GM12878 (cell line): ENCODE results near the gene TRABD2B. TPM values are rescaled to one million over a fixed set of nuclear protein-coding genes. Genes with fewer than 3 reads are reported as not detected.

Experiments used
- ATAC-seq: fragments of 200-7000 bp; cut with Tn5 transposase; 3 replicates; pipeline ENCODE4 v1.9.1; 2020; ENCODE audit warnings: mild to moderate bottlenecking, moderate library complexity
- BruUV-seq: library from RNA; stranded (reverse); fragments of 400-500 nt; replicated peaks from 2 replicates; lab custom pipeline; 2021; lab: Mats Ljungman, UMichigan
- CTCF ChIA-PET: fragments of 300-600 bp; sonication (Branson Sonifier 250); formaldehyde crosslinking; extraction: SDS; loops from one replicate; lab custom pipeline; 2021; ENCODE audit warnings: inconsistent platforms; lab: Yijun Ruan, JAX
- POLR2A ChIA-PET: fragments of 350-600 bp; formaldehyde crosslinking; extraction: SDS; loops from one replicate; lab custom pipeline; 2021; ENCODE audit warnings: inconsistent platforms; lab: Charles Lee
- RAD21 ChIA-PET: fragments of 300-600 bp; sonication (Branson Sonifier 250); formaldehyde crosslinking; loops from one replicate; lab custom pipeline; 2023; ENCODE audit warnings: antibody characterized with exemption; ENCODE audit not compliant: unreplicated experiment; lab: Charles Lee
- SMC1A ChIA-PET: fragments of 300-600 bp; sonication (Branson Sonifier 250); formaldehyde crosslinking; loops from one replicate; lab custom pipeline; 2023; ENCODE audit not compliant: unreplicated experiment, uncharacterized antibody; lab: Charles Lee
- DNase-seq: peaks from one replicate; pipeline ENCODE4 v3.0.0-alpha.2; 2011; ENCODE audit warnings: low read depth, low spot score
- FAIRE-seq: peaks from 3 replicates; lab custom pipeline; 2011; peaks lifted over from hg19 to GRCh38; lab: Jason Lieb, UNC
- H2AFZ ChIP-seq: 2 replicates; pipeline ENCODE4 v1.6.0; 2011; ENCODE audit warnings: low read depth, low read length, control low read depth; ENCODE audit not compliant: control insufficient read depth
- H3K27ac ChIP-seq: 2 replicates; pipeline ENCODE4 v1.5.1; 2011; ENCODE audit warnings: control low read depth; ENCODE audit not compliant: control insufficient read depth, insufficient read depth
- H3K27me3 ChIP-seq, 2 experiments: replicated peaks in 1 of 2; 2 replicates each; pipeline versions ENCODE4 v1.6.0 to v1.6.1; 2011; ENCODE audit warnings: low read length in 1 of 2; ENCODE audit not compliant: control insufficient read depth in 2 of 2, insufficient read depth in 2 of 2
- H3K36me3 ChIP-seq, 2 experiments: 2 replicates each; pipeline ENCODE4 v1.5.1; 2011; ENCODE audit warnings: low read length in 1 of 2; ENCODE audit not compliant: control insufficient read depth in 2 of 2, insufficient read depth in 2 of 2
- H3K4me1 ChIP-seq: 2 replicates; pipeline ENCODE4 v1.6.1; 2011; ENCODE audit warnings: mild to moderate bottlenecking, low read length, moderate library complexity, mixed read lengths; ENCODE audit not compliant: control insufficient read depth, insufficient read depth
- H3K4me2 ChIP-seq: 2 replicates; pipeline ENCODE4 v1.6.0; 2011; ENCODE audit warnings: control low read depth; ENCODE audit not compliant: control insufficient read depth, insufficient read depth
- H3K4me3 ChIP-seq: fragments of 200-600 bp; sonication (generic); 2 replicates; pipeline ENCODE4 v1.5.1; 2016
- H3K79me2 ChIP-seq: 2 replicates; pipeline ENCODE4 v1.6.0; 2011; ENCODE audit warnings: low read length; ENCODE audit not compliant: control insufficient read depth, insufficient read depth
- H3K9ac ChIP-seq: 2 replicates; pipeline ENCODE4 v1.8.0; 2011; ENCODE audit warnings: low read length, control low read depth, mixed read lengths; ENCODE audit not compliant: control insufficient read depth, insufficient read depth
- H3K9me3 ChIP-seq: replicated peaks from 3 replicates; pipeline ENCODE4 v1.5.1; 2011; ENCODE audit warnings: mild to moderate bottlenecking, low read length; ENCODE audit not compliant: control insufficient read depth, insufficient read depth
- H4K20me1 ChIP-seq: 2 replicates; pipeline ENCODE4 v1.6.0; 2011; ENCODE audit not compliant: control insufficient read depth, insufficient read depth
- BACH1 ChIP-seq: fragments of 450-650 bp; IDR thresholded peaks from 2 replicates; pipeline ENCODE4 v1.6.1; 2017; ENCODE audit warnings: mild to moderate bottlenecking, borderline replicate concordance
- ELK1 ChIP-seq: IDR thresholded peaks from 2 replicates; pipeline ENCODE4 v1.6.1; 2012; ENCODE audit warnings: low read depth, low read length, improper control_type of control experiment
- GABPA ChIP-seq: IDR thresholded peaks from 2 replicates; pipeline ENCODE4 v1.6.1; 2014; ENCODE audit warnings: antibody characterized with exemption, low read depth, mild to moderate bottlenecking, inconsistent platforms
- JUNB ChIP-seq: IDR thresholded peaks from 2 replicates; pipeline ENCODE4 v1.6.1; 2016; ENCODE audit warnings: antibody characterized with exemption, mild to moderate bottlenecking
- LARP7 ChIP-seq: fragments of 450-650 bp; IDR thresholded peaks from 2 replicates; pipeline ENCODE4 v1.6.1; 2017; ENCODE audit warnings: mild to moderate bottlenecking
- SMARCA5 ChIP-seq: fragments of 450-650 bp; IDR thresholded peaks from 2 replicates; pipeline ENCODE4 v1.6.1; 2017; ENCODE audit warnings: mild to moderate bottlenecking
- STAT1 ChIP-seq: fragments of 450-650 bp; conservative IDR thresholded peaks from 2 replicates; pipeline ENCODE4 v1.6.1; 2014; ENCODE audit warnings: antibody characterized with exemption, mild to moderate bottlenecking
- TAF1 ChIP-seq: IDR thresholded peaks from 2 replicates; pipeline ENCODE4 v1.6.1; 2011; ENCODE audit warnings: mild to moderate bottlenecking, low read depth, low read length, borderline replicate concordance
- TBL1XR1 ChIP-seq: IDR thresholded peaks from 2 replicates; pipeline ENCODE4 v1.6.1; 2012; ENCODE audit warnings: low read depth, low read length, improper control_type of control experiment
- WGBS: methylation state at CpG from one replicate; pipeline ENCODE4 v1.1.6; 2016; ENCODE audit warnings: low lambda C conversion rate; ENCODE audit not compliant: insufficient replicate concordance, insufficient coverage; ENCODE audit errors: missing lambda C conversion rate; 5-methylcytosine and 5-hydroxymethylcytosine counted together
- in situ Hi-C: fragments of 300-500 bp; cut with MboI; formaldehyde crosslinking; loops from 9 replicates; pipeline ENCODE4 v1.14.3; 2018; ENCODE audit warnings: mixed read lengths
- intact Hi-C: fragments of 100-400 bp; cut with micrococcal nuclease; formaldehyde crosslinking; loops from one replicate; pipeline ENCODE4 v1.14.2; 2022; ENCODE audit not compliant: unreplicated experiment
- polyA plus RNA-seq, 11 experiments: library from polyadenylated mRNA; depleted of rRNA in 4 of 11; unstranded in 6 of 11; stranded (reverse) in 5 of 11; fragments of >200 nt; fragmentation: Nextera tagmentation in 4 of 11; fragmentation: Illumina TruSeq in 1 of 11; extraction: Ambion mirVana in 4 of 11; extraction: Trizol in 1 of 11; gene quantifications; 1 replicate in 1 of 11; 2 replicates in 10 of 11; pipeline versions ENCODE4 v1.2.1 to v1.2.3, GENCODE V29; 2011 to 2016; ENCODE audit warnings: inconsistent platforms in 2 of 11, missing spikeins in 2 of 11, low read depth in 1 of 11
- total RNA-seq, 4 experiments: library from RNA; depleted of rRNA in 3 of 4; stranded (reverse); fragments of >200 nt in 3 of 4; fragmentation: Illumina TruSeq in 1 of 4; extraction: Trizol in 1 of 4; gene quantifications; 2 replicates each; pipeline versions ENCODE4 v1.2.1 to v1.2.3, GENCODE V29; 2013 to 2021

The TRABD2B gene
- total and polyA plus RNA-seq, 10 of the 15 experiments (the other 5 are each of a cell fraction or from before 2014, with no cell fraction given), result not detected

DNA sequence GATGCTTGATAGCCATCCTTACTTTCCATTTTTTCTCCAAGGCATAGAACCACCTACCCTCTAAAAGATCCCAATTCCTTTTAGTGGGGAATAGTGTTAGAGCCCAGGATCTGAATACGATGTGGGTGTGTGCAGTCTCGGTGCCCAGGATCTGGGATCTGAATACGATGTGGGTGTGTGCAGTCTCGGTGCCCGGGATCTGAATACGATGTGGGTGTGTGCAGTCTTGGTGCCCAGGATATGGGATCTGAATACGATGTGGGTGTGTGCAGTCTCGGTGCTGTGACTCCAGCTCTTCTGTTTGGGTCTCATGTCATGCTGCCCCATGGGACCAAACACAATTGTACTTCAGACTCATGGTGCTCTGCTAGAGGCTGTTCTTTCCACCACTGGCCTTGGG lies 265.5 kb downstream of the TRABD2B start:
- Histone ChIP-seq H3K9me3 (no peaks in the 10 kb centered on the region), H3K36me3 (no peaks in the 10 kb centered on the region), H3K4me3 (no peak overlapping the region), H3K9ac (no peak overlapping the region), H4K20me1 (no peaks in the 10 kb centered on the region), H3K27me3 (peaks cover 2 to 3% of the 10 kb centered on the region in 2 experiments; a peak in 1 of 4 replicates), H3K27ac (no peak overlapping the region), H3K4me1 (no peaks in the 10 kb centered on the region), H2AFZ (no peak overlapping the region), H3K4me2 (no peak overlapping the region), H3K79me2 (no peaks in the 10 kb centered on the region)
- no TSS peak for BruUV-seq
- TF ChIP-seq TBL1XR1 (no peak), TAF1 (no peak), BACH1 (no peak), ELK1 (no peak), STAT1 (no peak), GABPA (no peak), SMARCA5 (no peak), JUNB (no peak), LARP7 (no peak)
- DNase-seq (no peak), ATAC-seq (no peak), FAIRE-seq (no peak)
- ChIA-PET POLR2A (no interaction called here), RAD21 (no interaction called here), SMC1A (interaction anchor here (0.9 kb wide), 1 partner anchor 10 kb away, joined by 3 read pairs; no protein-coding TSS in a partner anchor), CTCF (interaction anchor here (1.1 kb wide), 1 partner anchor 22 kb away, joined by 3 read pairs; no protein-coding TSS in a partner anchor)
- in situ Hi-C loops (no loop called here), intact Hi-C loops (loop anchor here (10.0 kb wide), 1 partner anchor 333 kb away; no protein-coding TSS in a partner anchor)
- 45% methylated on average over 8 of the region's 8 CpGs for WGBS
